Endothelial cell (in vitro differentiated cells): ENCODE results near the gene SP140. TPM values are rescaled to one million over a fixed set of nuclear protein-coding genes. Genes with fewer than 3 reads are reported as not detected.
"Not testable (repeated sequence)": the region's sequence is repeated elsewhere in the genome, so short reads cannot be mapped to it uniquely, and the experiment has no call there.

Source experiments
- DNase-seq: peaks from one replicate; pipeline ENCODE4 v3.0.0; 2021; ENCODE audit warnings: low spot score
- H3K27ac Mint-ChIP-seq: one replicate; pipeline ENCODE4 v1.8.0; 2021; ENCODE audit warnings: mixed read lengths, inconsistent platforms; ENCODE audit not compliant: unreplicated experiment
- H3K27me3 Mint-ChIP-seq: one replicate; pipeline ENCODE4 v1.8.0; 2021; ENCODE audit warnings: mild to moderate bottlenecking, moderate library complexity, mixed read lengths, inconsistent platforms; ENCODE audit not compliant: unreplicated experiment
- H3K36me3 Mint-ChIP-seq: one replicate; pipeline ENCODE4 v1.8.0; 2021; ENCODE audit warnings: mild to moderate bottlenecking, low read depth, mixed read lengths, inconsistent platforms; ENCODE audit not compliant: unreplicated experiment
- H3K4me1 Mint-ChIP-seq: one replicate; pipeline ENCODE4 v1.8.0; 2021; ENCODE audit warnings: mild to moderate bottlenecking, mixed read lengths, inconsistent platforms; ENCODE audit not compliant: unreplicated experiment
- H3K4me3 Mint-ChIP-seq: one replicate; pipeline ENCODE4 v1.8.0; 2021; ENCODE audit warnings: mild to moderate bottlenecking, mixed read lengths, inconsistent platforms; ENCODE audit not compliant: unreplicated experiment
- H3K9me3 Mint-ChIP-seq: one replicate; pipeline ENCODE4 v1.8.0; 2021; ENCODE audit warnings: mixed read lengths, inconsistent platforms; ENCODE audit not compliant: unreplicated experiment
- CTCF ChIP-seq: fragments of 200-600 bp; sonication (generic); IDR thresholded peaks from one replicate; pipeline ENCODE4 v1.5.0; 2021; ENCODE audit warnings: antibody characterized with exemption; ENCODE audit not compliant: unreplicated experiment
- total RNA-seq: library from RNA; stranded (reverse); fragmentation: NEBNext Ultra II Directional; extraction: Animal tissue kit (Norgen Biotek cat#: 25700); gene quantifications from one replicate; pipeline ENCODE4 v1.2.1, GENCODE V29; 2021; ENCODE audit not compliant: unreplicated experiment

SP140 gene
- total RNA-seq, 1 donor from 2014 or later, result not detected

DNA sequence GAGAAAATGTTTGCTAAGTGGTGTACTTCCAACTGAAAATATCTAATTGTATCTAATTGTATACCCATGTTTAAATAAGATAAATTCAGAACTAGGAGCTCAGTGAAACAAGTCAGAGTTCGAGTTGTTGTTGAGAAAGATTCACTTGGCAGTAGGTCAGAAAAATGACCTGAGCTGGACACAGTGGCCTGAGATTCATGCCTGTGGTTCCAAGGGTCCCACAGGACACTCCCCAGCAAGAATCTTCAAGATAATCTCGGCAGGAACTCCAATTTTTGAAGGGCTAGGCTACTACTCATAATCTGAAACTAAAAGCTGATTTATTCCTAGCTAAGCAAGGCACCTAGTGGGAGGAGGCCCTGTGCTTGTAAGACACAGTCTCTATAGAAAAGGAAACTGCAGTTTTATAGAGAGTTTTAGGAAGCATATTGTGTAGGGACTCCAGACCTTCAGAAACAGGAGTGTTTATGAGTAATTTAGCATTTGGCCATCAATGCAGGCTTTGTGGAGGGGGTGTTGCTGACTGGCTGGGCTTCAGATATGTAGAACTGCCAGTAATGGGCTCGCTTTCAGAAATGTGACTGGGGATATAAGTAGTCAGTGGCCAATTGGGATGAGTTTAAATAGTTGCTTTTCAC lies 43.2 kb downstream of the SP140 start:
- no peak overlapping the region for H3K4me3 Mint-ChIP-seq
- no peak overlapping the region for H3K27ac Mint-ChIP-seq
- no peaks in the 10 kb centered on the region for H3K9me3 Mint-ChIP-seq
- no peaks in the 10 kb centered on the region for H3K27me3 Mint-ChIP-seq
- no peak for TF ChIP-seq CTCF
- no peaks in the 10 kb centered on the region for H3K36me3 Mint-ChIP-seq
- no peaks in the 10 kb centered on the region for H3K4me1 Mint-ChIP-seq
- DNase-seq, result no peak

DNA sequence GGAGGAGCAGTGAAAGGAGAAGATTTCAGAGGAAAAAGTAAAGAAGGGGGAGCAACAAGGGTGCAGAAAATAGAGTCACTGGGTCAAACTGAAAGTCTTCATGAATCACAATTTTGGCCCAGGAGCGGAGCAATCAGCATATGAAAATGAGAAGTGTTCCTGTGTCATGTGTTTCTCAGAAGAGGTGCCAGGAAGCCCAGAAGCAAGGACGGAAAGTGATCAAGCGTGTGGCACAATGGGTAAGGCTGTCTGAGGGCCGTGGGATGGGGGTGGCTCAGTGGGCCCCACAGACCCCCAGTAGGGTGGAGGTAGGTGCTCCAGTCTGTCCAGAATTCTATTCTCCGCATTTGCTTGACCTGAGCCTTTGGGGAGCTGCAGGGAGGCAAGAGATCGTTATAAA lies 44.2 kb downstream of the SP140 start:
- H3K36me3 Mint-ChIP-seq, result no peaks in the 10 kb centered on the region
- H3K4me3 Mint-ChIP-seq, result no peak overlapping the region
- no peak for DNase-seq
- no peak overlapping the region for H3K27ac Mint-ChIP-seq
- H3K4me1 Mint-ChIP-seq, result no peaks in the 10 kb centered on the region
- no peak for TF ChIP-seq CTCF
- no peaks in the 10 kb centered on the region for H3K27me3 Mint-ChIP-seq
- H3K9me3 Mint-ChIP-seq, result no peaks in the 10 kb centered on the region

DNA sequence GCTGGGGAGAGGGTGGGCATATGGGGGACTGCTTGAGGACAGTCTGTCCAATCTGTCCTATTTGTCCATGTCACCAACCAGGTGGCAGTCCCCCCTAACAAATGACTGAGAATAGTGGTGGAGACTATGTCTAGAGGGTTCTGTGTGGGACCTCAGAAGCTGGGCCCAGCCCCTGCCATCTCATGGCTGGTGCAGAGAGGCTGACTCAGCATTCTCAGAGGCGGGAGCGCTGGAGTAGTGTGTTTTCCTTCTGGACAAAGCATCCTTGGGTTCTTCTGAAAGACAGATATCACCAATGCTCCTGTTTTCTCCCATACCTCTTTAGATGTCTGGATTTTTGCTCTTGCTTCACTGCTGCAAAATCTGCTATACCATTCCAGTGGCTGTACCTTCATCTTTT lies 57.4 kb downstream of the SP140 start:
- Mint-ChIP-seq H3K27me3 (no peaks in the 10 kb centered on the region), H3K9me3 (no peaks in the 10 kb centered on the region), H3K27ac (no peak overlapping the region), H3K4me1 (peaks cover 5% of the 10 kb centered on the region), H3K36me3 (no peaks in the 10 kb centered on the region), H3K4me3 (no peak overlapping the region)
- DNase-seq, result no peak
- no peak for TF ChIP-seq CTCF

- H3K9me3 Mint-ChIP-seq, result no peaks in the 10 kb centered on the region
- no peaks in the 10 kb centered on the region for H3K36me3 Mint-ChIP-seq
- TF ChIP-seq CTCF, result no peak
- H3K4me3 Mint-ChIP-seq, result no peak overlapping the region
- H3K27me3 Mint-ChIP-seq, result no peaks in the 10 kb centered on the region
- peaks cover 5% of the 10 kb centered on the region for H3K4me1 Mint-ChIP-seq
- H3K27ac Mint-ChIP-seq, result no peak overlapping the region
- DNase-seq, result no peak
These were observed 60.5 kb downstream of the SP140 start for GRCh38 chr2:230286048-230286447.

DNA sequence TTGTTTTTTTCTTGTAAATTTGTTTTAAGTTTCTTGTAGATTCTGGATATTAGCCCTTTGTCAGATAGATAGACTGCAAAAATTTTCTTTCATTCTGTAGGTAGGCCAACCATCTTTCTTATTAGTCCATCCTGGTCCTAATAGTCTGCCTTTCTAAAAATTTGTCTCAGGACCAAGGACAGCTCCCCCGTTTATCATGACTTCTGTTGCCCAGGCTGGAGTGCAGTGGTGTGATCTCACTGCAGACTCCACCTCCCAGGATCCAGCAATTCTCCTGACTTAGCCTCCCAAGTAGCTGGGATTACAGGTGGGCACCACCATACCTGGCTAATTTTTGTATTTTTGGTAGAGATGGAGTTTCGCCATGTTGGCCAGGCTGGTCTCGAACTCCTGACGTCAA lies 63.8 kb downstream of the SP140 start:
- not testable (repeated sequence) for H3K27ac Mint-ChIP-seq, H3K36me3 Mint-ChIP-seq, DNase-seq, H3K4me3 Mint-ChIP-seq, H3K4me1 Mint-ChIP-seq, H3K9me3 Mint-ChIP-seq, H3K27me3 Mint-ChIP-seq
